ENCODE data around the gene SLC22A1. TPM values are rescaled to one million over a fixed set of nuclear protein-coding genes. Genes with fewer than 3 reads are reported as not detected.

SLC22A1 gene
- polyA plus RNA-seq, 1 of the 3 experiments (the other 2 are of a cell fraction), result 0.20 TPM

DNA sequence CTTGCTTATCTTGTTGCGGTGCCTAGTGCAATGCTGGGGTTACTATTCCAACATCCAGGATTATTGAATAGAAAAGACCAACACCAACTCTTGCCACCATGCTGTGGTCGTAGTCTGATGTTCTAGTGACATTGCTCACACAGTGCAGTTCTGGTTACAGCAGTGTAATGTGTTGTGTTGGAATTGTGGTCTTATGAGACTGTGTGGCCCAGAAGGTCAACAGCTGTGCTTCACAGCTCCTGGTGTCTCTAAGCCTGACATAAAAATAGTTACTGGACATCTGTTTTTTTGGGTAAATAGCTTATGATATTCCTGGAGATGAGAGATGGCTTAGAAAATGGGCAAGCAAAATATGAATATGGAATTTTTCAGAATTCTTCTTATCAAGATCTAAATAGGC lies 79.4 kb downstream of the SLC22A1 start:
- Histone ChIP-seq H3K4me3 (ENCODE audit: low read depth in 2 of 2, low read length in 1 of 2) (no peak overlapping the region), H4K20me1 (ENCODE audit: insufficient read depth) (no peaks in the 10 kb centered on the region), H3K79me2 (ENCODE audit: insufficient read depth) (no peaks in the 10 kb centered on the region), H3K4me1 (ENCODE audit: control insufficient read depth in 1 of 2, insufficient read depth in 2 of 2, low read depth in 1 of 2, low read length in 1 of 2) (no peaks in the 10 kb centered on the region), H3K9me2 (no peaks in the 10 kb centered on the region), H3K36me3 (replicated peaks in 1 of 2; ENCODE audit: control insufficient read depth in 1 of 2, insufficient read depth in 2 of 2, low read length in 1 of 2) (no peaks in the 10 kb centered on the region), H3K27me3 (ENCODE audit: insufficient read depth) (no peaks in the 10 kb centered on the region; the same call in 1 of the 2 replicates), H2AFZ (ENCODE audit: low read depth) (no peak overlapping the region), H3K4me2 (no peak overlapping the region), H3K9ac (no peak overlapping the region), H3K27ac (ENCODE audit: low read depth in 2 of 2, low read length in 1 of 2) (no peak overlapping the region), H3F3A (replicated peaks; ENCODE audit: insufficient read depth) (no peaks in the 10 kb centered on the region), H3K9me3 (no peaks in the 10 kb centered on the region)
- POLR2A ChIA-PET, result no interaction called here
- DNase-seq, result no peak
- WGBS (ENCODE audit: low lambda C conversion rate), result 4% methylated on average over 2 of the region's 2 CpGs
- no peak for TF ChIP-seq TCF12 (IDR thresholded peaks at IDR 0.05)
- no peak for TF ChIP-seq RCOR1 (IDR thresholded peaks at IDR 0.05; ENCODE audit: low read length)
- no peak for TF ChIP-seq POLR2AphosphoS5 (IDR thresholded peaks at IDR 0.05; ENCODE audit: low read depth, low read length)
- TF ChIP-seq, protein P1, sequence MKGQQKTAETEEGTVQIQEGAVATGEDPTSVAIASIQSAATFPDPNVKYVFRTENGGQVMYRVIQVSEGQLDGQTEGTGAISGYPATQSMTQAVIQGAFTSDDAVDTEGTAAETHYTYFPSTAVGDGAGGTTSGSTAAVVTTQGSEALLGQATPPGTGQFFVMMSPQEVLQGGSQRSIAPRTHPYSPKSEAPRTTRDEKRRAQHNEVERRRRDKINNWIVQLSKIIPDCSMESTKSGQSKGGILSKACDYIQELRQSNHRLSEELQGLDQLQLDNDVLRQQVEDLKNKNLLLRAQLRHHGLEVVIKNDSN (IDR thresholded peaks at IDR 0.05; ENCODE audit: borderline replicate concordance, low read depth), result no peak
- TF ChIP-seq, protein P2, sequence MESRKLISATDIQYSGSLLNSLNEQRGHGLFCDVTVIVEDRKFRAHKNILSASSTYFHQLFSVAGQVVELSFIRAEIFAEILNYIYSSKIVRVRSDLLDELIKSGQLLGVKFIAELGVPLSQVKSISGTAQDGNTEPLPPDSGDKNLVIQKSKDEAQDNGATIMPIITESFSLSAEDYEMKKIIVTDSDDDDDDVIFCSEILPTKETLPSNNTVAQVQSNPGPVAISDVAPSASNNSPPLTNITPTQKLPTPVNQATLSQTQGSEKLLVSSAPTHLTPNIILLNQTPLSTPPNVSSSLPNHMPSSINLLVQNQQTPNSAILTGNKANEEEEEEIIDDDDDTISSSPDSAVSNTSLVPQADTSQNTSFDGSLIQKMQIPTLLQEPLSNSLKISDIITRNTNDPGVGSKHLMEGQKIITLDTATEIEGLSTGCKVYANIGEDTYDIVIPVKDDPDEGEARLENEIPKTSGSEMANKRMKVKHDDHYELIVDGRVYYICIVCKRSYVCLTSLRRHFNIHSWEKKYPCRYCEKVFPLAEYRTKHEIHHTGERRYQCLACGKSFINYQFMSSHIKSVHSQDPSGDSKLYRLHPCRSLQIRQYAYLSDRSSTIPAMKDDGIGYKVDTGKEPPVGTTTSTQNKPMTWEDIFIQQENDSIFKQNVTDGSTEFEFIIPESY (IDR thresholded peaks at IDR 0.05; ENCODE audit: borderline replicate concordance, low read depth), result no peak
- no peak for TF ChIP-seq YY1 (IDR thresholded peaks at IDR 0.05; ENCODE audit: low read depth)
- TF ChIP-seq, protein P3, sequence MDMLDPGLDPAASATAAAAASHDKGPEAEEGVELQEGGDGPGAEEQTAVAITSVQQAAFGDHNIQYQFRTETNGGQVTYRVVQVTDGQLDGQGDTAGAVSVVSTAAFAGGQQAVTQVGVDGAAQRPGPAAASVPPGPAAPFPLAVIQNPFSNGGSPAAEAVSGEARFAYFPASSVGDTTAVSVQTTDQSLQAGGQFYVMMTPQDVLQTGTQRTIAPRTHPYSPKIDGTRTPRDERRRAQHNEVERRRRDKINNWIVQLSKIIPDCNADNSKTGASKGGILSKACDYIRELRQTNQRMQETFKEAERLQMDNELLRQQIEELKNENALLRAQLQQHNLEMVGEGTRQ (IDR thresholded peaks at IDR 0.05; ENCODE audit: borderline replicate concordance, low read depth, low read length), result no peak
- TF ChIP-seq RAD21 (IDR thresholded peaks at IDR 0.05; ENCODE audit: low read length), result no peak
- CTCF ChIA-PET, result no interaction called here

DNA sequence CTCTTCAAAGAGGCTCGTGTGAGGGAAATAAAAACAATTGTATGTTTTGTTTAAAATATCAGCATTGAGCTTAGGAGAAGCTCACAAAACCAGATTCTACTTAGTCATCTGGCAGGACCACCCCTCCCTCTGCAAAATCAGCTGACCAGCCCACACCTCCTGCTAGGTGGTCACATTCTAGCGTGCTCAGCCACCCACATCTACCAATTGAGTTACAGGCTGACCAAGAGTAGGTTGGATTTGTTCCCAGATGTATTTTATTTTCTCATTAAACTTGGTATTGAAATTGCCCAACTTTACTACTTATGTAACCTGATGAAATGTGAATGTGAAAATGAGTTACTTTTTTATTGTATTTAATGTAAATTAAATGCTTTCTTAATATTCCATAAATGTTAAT lies 80.8 kb downstream of the SLC22A1 start:
- Histone ChIP-seq H3K79me2 (ENCODE audit: insufficient read depth) (no peaks in the 10 kb centered on the region), H3K4me1 (ENCODE audit: control insufficient read depth in 1 of 2, insufficient read depth in 2 of 2, low read depth in 1 of 2, low read length in 1 of 2) (no peaks in the 10 kb centered on the region), H3K4me2 (no peak overlapping the region), H3K4me3 (ENCODE audit: low read depth in 2 of 2, low read length in 1 of 2) (no peak overlapping the region), H4K20me1 (ENCODE audit: insufficient read depth) (no peaks in the 10 kb centered on the region), H3K27ac (ENCODE audit: low read depth in 2 of 2, low read length in 1 of 2) (no peak overlapping the region), H3K9me3 (no peaks in the 10 kb centered on the region), H2AFZ (ENCODE audit: low read depth) (no peak overlapping the region), H3F3A (replicated peaks; ENCODE audit: insufficient read depth) (no peaks in the 10 kb centered on the region), H3K9ac (no peak overlapping the region), H3K36me3 (replicated peaks in 1 of 2; ENCODE audit: control insufficient read depth in 1 of 2, insufficient read depth in 2 of 2, low read length in 1 of 2) (no peaks in the 10 kb centered on the region), H3K9me2 (no peaks in the 10 kb centered on the region), H3K27me3 (ENCODE audit: insufficient read depth) (no peaks in the 10 kb centered on the region; the same call in 1 of the 2 replicates)
- ChIA-PET CTCF (interaction anchor here (1.4 kb wide), 1 partner anchor 32 kb away, joined by 4 read pairs; no protein-coding TSS in a partner anchor), POLR2A (no interaction called here)
- TF ChIP-seq, protein P1 (IDR thresholded peaks at IDR 0.05; ENCODE audit: borderline replicate concordance, low read depth), result no peak
- no peak for TF ChIP-seq GABPA (IDR thresholded peaks at IDR 0.05; ENCODE audit: low read depth)
- no peak for TF ChIP-seq NFIC (IDR thresholded peaks at IDR 0.05; ENCODE audit: borderline replicate concordance)
- TF ChIP-seq FOXJ3 (CRISPR knock-in tag; IDR thresholded peaks at IDR 0.05), result no peak
- no peak for TF ChIP-seq GATA2 (CRISPR knock-in tag; IDR thresholded peaks at IDR 0.05)
- no peak for TF ChIP-seq SMC3 (IDR thresholded peaks at IDR 0.05; ENCODE audit: low read depth, low read length)
- TF ChIP-seq, protein P4, sequence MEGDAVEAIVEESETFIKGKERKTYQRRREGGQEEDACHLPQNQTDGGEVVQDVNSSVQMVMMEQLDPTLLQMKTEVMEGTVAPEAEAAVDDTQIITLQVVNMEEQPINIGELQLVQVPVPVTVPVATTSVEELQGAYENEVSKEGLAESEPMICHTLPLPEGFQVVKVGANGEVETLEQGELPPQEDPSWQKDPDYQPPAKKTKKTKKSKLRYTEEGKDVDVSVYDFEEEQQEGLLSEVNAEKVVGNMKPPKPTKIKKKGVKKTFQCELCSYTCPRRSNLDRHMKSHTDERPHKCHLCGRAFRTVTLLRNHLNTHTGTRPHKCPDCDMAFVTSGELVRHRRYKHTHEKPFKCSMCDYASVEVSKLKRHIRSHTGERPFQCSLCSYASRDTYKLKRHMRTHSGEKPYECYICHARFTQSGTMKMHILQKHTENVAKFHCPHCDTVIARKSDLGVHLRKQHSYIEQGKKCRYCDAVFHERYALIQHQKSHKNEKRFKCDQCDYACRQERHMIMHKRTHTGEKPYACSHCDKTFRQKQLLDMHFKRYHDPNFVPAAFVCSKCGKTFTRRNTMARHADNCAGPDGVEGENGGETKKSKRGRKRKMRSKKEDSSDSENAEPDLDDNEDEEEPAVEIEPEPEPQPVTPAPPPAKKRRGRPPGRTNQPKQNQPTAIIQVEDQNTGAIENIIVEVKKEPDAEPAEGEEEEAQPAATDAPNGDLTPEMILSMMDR (IDR thresholded peaks at IDR 0.05), result no peak
- TF ChIP-seq JUND (IDR thresholded peaks at IDR 0.05), result no peak
- TF ChIP-seq MXI1 (IDR thresholded peaks at IDR 0.05; ENCODE audit: low read depth, low read length), result no peak
- DNase-seq, result no peak
- whole genome bisulfite sequencing (ENCODE audit: low lambda C conversion rate), result 3% methylated on average over 2 of the region's 2 CpGs
